GM18498 (cell line): ENCODE results near the gene CPA1.
"Not testable (repeated sequence)": the region's sequence is repeated elsewhere in the genome, so short reads cannot be mapped to it uniquely, and the experiment has no call there.

Experiments used
- ATAC-seq: cut with Tn5 transposase; IDR thresholded peaks from one replicate; pipeline ENCODE4 v1.9.1; 2021; ENCODE audit warnings: mild to moderate bottlenecking, moderate library complexity; ENCODE audit not compliant: unreplicated experiment

The CPA1 gene

GRCh38 chr7:130371046-130371445, 9.2 kb upstream of the CPA1 start:
- ATAC-seq = no peak

- no peak for ATAC-seq
Observed at GRCh38 chr7:130372402-130373165, 7.7 kb upstream of the CPA1 start.

- ATAC-seq = no peak
Observed at GRCh38 chr7:130374507-130374906, 5.8 kb upstream of the CPA1 start.

GRCh38 chr7:130376461-130376860, 3.8 kb upstream of the CPA1 start:
- not testable (repeated sequence) for ATAC-seq

GRCh38 chr7:130377178-130377577, 3.1 kb upstream of the CPA1 start:
- ATAC-seq = no peak

GRCh38 chr7:130379019-130379418, 1.3 kb upstream of the CPA1 start:
- ATAC-seq = no peak

GRCh38 chr7:130379532-130379920, 768 bp upstream of the CPA1 start:
- ATAC-seq = no peak

GRCh38 chr7:130380861-130381455, 664 bp downstream of the CPA1 start:
- ATAC-seq = no peak

GRCh38 chr7:130381468-130382312, 1.4 kb downstream of the CPA1 start:
- ATAC-seq = no peak

- no peak for ATAC-seq
Observed at GRCh38 chr7:130383187-130383980, 3.1 kb downstream of the CPA1 start.

GRCh38 chr7:130384371-130384801, 4.1 kb downstream of the CPA1 start:
- ATAC-seq = no peak

- ATAC-seq = no peak
Observed at GRCh38 chr7:130384841-130385599, 4.7 kb downstream of the CPA1 start.

GRCh38 chr7:130385600-130386066, 5.3 kb downstream of the CPA1 start:
- no peak for ATAC-seq

GRCh38 chr7:130386876-130387275, 6.6 kb downstream of the CPA1 start:
- no peak for ATAC-seq

- ATAC-seq = no peak
Observed at GRCh38 chr7:130387306-130387627, 7.0 kb downstream of the CPA1 start.

GRCh38 chr7:130387628-130388403, 7.5 kb downstream of the CPA1 start:
- ATAC-seq = no peak

- ATAC-seq = no peak
Observed at GRCh38 chr7:130388671-130389070, 8.4 kb downstream of the CPA1 start.

- no peak for ATAC-seq
Observed at GRCh38 chr7:130390486-130390885, 10.2 kb downstream of the CPA1 start.

GRCh38 chr7:130393101-130393561, 12.8 kb downstream of the CPA1 start:
- no peak for ATAC-seq
